DMS153 treated with DMSO at 0.1 percent for 48 hours (cell line): ENCODE results near the gene CSRP3.

Source experiments
- DNase-seq: peaks from one replicate; lab custom pipeline; 2025; ENCODE audit not compliant: unreplicated experiment; lab: John Stamatoyannopoulos, UW

Gene CSRP3

GRCh38 chr11:19134004-19134403 lies 67.8 kb downstream of the CSRP3 start:
- DNase-seq: no peak
